HS-5 (cell line): ENCODE data around the gene CAB39.
A peak's percentile ranks its signal among the peaks of the same experiment; 100 is the strongest.

Experiments used
- DNase-seq: peaks from one replicate; pipeline ENCODE4 v3.0.0-alpha.2; 2012; ENCODE audit warnings: low read depth

The CAB39 gene

DNA sequence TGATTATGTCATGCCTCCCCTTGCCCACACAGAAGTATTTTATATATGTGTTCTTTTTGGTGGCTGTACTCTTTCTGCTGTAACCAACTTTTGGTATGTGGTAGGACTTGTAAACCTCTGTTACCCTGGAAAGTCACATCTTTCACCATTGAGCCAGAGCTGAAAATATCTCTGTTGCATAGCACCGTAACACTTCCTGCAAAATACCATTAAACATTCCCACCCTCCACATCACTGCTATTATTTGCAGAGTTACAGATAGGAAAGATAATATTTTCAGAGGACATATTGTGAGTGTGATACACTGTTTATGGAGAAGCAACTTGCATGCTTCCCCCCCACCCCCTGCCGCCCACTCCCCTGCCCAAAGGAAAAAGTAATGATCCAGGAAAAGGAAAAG lies 44.8 kb downstream of the CAB39 start:
- no peak for DNase-seq

DNA sequence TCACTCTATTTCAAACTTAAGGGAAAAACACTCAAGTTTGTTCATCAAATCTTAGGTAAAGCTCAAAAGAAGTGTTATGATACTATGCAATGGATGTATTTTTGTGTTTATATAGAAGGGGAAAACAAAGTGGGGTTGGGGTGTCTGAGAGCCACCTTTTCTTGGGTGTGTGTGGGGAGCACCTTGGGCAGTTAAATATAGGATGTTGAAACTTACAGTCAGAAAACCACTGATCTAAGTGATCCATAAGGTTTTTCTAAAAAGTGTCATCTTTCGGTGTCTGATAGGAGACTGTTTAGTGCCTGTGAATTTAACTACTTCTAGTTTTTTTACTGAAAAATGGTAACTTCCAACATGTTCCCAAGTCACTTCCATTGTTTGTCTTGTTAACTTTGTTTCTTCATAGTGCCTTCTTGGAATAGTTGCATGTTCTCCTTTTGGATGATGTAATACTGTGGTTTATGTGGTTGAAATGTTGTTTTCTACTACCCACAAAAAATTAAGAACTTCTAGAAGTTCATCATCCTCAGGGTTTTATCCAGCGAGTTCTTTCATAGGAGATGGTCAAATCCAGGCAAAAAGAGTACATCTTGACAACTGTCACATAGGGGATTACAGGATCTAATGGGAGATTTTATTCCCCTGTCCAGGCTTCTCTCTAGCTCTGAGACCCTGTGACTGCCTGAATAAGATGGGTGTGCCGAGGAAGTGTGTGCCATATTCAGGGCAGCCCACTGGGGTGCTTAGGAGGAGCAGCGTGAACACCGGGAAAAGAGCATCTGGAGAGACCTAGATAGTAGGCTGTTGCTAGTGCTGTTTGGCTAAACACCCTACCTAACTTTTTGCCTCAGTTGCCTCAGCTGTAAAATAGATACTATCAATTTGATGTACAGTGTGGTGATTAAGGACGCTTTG lies 46.2 kb downstream of the CAB39 start:
- peak; percentile 60 for DNase-seq

DNA sequence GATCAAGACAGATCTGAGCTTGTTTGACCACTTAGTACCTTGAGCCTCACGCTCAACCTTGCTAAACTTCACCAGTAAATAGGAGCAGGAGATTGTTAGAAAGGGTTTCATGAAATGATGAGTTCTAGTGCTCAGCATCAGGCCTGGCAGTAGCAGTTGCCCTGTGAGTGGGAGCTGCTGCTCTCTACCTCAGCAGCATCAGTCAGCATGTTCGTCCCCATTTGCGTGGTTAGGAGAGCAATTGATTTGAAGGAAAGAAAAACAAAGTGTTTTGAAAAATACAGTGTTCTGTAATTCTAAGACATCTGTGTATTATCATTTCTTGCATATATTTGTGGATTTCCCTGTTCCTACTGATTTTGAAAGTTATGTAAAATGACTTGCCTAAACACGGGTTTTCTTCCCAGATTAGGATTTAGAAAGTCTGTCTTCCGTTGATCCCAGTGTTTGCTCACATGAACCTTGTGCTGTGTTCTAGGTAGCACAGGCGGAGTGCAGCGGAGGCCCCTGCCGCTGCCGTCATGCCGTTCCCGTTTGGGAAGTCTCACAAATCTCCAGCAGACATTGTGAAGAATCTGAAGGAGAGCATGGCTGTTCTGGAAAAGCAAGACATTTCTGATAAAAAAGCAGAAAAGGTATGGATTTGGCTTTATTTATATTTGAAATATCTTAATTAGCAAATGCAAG lies 47.0 kb downstream of the CAB39 start:
- DNase-seq, result no peak

DNA sequence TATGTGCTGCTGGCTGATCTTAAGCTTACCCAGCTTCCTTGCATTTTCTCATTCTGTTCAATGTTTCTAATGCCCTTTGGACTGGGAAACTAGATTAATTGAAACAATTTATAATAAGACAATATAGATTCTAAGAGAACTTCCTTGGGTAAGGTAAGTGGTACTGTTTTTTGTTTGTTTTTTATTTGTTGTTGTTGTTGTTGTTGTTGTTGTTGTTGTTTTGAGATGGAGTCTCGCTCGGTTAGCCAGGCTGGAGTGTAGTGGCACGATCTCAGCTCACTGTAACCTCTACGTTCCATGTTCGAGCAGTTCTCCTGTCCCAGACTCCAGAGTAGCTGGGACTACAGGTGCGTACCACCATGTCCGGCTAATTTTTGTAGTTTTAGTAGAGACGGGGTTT lies 49.1 kb downstream of the CAB39 start:
- DNase-seq, result no peak

DNA sequence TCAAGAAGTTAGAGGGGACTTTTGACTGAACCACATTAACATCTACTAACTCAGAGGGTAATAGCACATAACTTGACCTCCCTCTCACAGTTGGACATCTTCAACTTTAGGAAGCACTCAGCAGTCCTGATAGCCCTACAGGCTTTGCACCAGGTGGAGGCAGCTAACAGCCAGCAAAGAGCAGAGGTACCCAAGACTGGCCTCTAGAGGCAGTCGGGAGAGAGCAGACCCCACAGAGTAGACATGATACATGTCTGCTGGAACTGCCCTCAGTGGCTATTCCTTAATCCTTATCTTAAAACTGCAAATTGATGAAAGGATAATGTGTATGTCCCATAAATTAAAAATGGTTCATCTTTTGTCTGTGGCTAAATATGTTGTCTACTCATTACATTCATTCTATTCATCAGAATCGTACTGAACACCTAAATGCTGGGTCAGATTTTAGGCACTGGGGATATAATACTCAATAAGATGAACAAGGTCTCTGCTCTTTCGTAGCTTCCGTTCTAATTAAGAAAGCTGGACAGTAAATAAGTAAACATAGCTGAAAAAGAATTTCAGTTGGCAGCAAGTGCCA lies 49.8 kb downstream of the CAB39 start:
- DNase-seq, result no peak

DNA sequence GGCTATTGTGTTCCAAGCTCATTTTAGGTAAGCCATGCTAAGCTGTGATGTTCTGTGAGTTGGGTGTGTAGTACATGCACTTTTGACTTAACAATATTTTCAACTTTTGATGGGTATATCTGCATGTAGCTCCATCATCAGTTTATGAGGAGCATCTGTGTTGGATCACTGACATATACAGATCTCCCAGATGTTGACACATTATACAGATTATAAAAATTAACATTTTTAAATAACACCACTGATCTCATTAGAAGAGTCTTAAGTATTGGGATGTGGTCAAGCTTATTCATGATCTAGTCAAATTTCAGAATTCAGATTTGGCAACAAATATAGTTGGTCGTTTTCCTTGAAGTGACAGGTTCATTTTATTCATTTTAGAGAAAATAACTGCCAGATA lies 51.7 kb downstream of the CAB39 start:
- DNase-seq, result no peak

DNA sequence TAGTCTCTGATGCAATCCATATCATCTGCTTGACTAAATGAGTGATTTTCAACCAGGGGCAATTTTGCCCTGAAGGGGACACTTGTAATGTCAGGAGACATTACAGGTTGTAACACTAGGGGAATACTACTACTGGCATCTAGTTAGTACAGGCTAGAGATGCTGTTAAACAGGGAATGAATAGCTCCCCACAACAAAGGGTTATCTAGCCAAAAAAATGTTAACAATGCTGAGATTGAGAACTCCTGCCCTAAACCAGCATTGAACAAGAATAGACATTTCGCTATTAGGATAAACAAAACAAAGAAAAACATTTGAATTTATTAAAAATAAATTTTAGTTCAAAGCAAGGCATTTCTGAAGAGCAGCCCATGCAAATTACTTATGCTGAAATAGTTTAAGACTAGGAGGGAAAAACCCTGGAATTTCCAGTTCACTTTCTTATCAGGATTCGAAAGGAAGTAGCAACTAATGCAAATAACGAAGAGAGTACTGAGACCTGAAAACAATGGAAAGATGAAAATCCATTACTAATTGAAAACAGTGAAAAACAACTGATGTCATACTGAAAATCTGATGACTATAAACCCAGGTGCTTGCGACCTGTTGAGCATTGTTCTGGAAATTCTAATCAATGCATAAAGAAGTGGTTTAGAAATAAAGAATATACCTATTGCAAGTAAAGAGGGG lies 53.1 kb downstream of the CAB39 start:
- DNase-seq, result no peak

DNA sequence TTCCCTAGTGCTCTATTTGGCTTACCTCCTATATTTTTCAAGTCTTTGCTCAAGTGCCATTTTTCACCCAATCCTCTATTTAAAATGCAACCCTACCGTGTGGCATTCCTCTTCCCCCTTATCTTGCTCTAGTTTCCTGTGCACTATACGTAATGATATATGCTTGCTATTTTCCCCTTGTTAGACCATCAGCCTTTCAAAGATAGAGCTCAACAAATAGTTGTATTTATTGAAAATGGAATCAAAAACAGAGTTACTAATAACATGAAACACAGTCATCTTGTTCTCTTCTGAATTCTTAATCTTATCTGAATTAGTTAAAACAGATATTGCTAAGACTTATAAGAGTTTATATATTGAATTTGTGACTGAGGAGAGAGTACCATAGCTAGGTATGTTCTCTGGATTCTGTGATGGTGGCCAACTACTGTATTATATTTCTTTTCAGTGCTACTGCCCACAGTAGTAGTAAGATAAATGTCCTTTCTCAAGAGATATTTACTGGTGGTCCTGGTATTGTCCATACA lies 55.3 kb downstream of the CAB39 start:
- no peak for DNase-seq

DNA sequence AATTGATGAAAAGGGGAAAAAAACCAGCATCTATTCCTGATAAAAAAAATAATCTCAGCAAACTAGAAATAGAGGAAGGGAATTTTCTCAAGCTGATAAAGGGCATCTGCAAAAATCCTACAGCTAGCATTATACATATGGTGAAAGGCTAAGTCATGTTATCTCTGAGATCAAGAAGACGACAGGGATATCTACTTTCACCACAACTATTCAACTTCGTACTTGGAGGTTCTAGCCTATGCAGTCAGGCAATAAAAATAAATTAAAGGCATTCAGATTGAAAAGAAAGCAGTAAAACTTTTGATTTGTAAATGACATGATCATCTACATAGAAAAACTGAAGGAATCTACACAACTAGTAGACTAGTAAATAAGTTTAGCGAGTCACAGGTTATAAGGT lies 58.2 kb downstream of the CAB39 start:
- no peak for DNase-seq

DNA sequence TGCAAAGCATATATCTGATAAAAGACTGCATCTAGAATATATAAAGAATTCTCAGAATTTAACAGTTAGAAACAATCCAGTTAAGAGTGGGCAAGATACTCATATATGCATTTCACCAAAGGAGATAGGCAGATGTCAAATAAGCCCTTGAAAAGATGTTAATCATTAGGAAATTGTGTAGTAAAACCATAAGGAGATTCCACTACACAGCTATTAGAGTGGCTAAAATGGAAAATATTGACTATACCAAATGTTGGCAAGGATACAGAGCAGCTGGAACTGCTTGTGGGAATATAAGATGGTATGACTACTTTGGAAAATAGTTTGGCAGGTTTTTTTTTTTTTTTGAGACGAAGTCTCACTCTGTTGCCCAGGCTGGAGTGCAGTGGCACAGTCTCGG lies 59.5 kb downstream of the CAB39 start:
- no peak for DNase-seq

DNA sequence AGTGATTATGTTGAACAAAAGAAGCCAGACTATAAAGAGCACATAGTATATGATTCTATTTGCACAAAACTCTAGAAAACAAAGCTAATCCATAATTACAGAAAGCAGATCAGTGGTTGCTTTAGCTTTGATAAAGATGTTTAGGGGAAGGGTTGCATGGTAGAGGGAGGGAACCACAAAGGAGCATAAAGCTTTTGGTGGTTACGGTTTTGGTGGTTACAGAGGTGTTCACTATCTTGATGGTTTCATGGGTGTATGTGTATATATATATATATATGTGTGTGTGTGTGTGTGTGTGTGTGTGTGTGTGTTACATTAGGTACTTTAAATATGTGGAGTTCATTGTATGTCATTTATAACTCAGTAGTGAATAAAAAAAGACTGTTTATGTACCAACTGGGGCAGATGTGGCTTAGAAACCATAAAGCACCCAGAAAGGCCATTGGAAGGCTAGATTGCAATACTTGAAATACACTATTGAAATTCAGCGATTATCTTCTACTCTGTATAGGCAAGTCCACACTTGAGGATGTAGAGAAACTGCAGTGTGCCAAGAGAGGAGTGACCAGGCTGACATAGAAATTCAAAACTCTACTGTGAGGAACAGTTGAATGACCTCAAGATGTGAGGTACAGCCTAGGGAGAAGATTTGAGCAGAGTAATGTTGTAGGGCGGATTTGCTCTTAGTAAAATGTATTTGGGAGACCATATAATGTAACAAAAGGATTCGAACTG lies 60.6 kb downstream of the CAB39 start:
- no peak for DNase-seq

DNA sequence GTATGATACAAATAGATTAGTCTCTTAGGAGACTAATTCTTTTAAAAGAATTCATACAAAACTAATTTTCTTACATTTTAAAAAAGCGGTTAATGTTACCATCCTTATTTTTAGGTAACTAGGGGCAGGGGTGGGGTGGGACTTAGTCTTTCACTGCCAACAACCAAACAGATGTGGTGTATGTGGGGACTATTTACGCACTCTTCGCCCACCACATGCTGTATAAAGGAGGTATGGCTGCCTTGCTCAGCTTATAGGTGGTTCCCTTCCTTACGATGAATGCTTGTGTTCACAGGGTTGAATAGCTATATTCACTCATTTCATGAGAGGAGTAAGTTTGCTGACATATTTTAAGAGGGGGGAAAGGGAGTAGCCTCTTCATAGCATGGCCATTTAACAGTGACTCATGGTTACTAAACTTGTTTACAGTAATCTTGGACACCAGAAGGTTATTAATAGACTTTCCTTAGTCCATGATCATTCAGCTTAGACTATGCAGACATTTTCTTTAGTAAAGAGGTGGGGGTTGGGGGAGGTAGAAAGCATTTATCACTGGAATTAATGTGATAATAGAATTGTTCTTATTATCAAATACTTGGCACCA lies 61.8 kb downstream of the CAB39 start:
- DNase-seq, result peak; percentile 68

DNA sequence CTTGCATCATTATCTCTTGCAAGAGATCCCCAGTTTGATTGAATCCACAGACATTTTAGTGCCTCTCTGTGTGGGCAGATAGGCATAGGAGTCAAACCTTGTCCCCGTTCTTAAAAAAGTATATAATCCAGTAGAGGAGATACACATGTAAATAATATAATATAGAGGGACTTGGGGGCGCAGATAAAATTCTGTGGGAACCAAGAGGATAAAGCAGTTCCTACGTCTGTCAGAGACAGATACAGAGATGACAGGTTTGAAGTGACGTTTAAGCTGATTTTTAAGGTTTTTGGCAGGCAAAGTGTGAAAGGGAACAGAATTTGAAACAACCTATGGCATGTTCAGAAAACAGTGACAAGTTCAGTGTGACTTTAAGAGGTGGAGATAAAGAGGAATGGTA lies 63.1 kb downstream of the CAB39 start:
- DNase-seq, result no peak

DNA sequence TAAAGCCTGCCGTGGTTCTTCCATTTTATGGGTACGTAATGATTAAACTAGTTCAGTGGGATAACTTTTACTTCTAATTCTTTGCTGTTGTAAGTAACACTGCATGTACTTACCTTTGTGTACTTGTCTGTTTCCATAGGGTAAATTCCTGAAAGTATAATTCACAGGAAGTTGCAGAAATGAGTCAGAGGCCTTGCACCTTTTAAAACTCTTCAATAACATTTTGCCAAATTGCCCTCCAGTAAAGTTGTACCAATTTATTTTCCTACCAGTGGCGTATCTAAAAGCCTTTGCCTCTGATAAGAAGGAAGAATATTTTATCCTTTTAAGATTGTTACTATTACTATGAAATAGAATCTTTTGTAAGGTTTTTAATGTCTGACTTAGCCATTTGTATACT lies 65.1 kb downstream of the CAB39 start:
- no peak for DNase-seq

DNA sequence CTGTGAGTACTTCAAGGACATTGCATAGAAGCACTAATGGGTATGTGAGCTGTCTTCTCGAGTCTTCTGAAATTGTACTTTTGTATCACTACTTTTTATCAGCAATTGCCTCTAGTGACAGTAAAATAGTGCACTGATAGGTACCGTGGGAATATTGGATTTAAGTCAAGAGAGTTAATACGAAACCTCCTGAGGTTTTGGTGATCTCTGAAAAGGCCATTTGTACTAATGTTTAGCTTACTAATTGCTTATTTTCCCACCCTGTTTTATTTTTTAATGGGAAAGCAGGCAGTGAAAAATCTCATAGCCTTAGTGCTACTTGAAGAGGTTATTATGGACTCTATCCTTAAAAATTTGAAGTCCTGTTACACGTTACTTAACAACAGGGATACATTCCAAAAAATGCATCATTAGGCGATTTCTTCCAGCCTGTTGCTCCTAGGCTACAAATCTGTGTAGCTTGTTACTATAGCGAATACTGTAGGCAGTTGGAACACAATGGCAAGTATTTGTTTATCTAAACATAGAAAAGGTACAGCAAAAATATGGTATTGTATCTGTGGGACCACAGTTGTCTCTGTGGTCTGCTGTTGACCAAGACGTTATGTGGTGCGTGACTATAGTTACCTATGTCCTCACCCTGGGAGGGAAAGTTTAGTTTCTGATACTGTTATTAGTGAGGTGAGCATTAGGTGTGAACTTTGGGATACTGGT lies 65.9 kb downstream of the CAB39 start:
- DNase-seq, result no peak

DNA sequence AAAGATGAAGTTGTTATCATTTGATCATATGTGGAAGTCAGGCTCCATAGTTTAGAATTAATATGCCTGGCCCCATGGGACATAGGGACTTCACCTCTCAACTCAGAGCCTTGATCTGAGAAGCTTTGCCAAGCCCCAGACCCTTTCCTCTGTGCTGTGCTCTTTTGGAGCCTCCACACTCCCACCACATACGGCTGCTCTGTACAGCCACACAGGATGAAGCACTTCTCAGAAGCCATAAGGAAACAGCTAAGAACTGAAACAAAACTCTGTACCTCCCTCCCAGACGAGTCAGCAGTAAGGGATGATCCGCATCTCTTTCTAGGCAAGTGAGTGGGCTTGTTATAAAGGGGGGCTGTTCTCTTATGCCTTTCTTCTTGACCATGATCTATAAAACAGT lies 66.5 kb downstream of the CAB39 start:
- DNase-seq, result no peak

DNA sequence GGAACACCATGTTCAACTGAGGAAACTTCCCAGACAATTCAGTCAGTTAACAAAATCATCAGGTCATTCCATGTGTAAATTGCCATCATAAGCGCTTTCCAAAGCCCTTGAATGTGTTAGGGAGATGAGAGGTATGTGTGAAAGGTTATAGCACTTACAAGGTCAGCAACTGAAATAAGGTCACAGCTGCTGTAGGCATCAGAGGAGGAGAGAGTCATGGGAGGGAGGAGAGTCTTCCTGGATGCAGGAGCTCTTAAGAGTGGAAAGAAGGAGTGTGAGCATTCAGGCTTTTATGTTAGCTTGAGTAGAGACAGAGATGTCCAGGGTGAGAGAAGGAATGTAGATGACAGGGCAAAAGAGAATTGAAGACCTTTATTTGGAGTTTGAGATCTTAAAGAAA lies 67.0 kb downstream of the CAB39 start:
- no peak for DNase-seq

DNA sequence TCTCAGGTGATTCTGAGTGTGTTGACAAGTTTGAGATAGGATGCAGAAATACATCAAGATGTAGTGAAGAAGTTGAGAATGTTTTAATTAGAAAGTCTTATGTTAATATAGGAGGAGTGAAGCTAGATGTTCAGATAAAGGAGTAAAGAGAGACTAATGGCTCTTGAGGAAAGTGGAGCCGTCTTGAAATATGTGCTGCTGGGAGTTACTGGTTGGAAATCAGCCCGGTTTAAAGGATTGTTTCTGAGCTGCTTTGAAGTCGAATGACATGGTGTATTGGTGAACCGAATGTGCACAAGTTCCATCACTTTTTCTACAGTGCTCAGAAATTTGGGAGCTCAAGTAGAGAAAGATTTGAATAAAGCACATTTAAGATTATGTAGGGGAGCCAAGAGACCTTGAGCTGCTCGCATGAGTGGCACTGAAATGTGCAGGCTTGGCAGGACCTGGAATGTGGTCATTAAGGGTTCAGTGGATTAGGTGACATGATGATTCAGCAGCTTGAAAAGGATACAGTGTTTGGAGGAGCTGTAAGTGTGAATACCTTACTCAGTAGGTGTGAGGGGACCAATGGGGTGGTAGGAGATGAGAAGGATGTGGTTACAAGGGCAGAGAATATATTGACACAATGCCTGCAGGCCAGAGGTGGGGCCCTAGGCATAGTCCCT lies 68.6 kb downstream of the CAB39 start:
- no peak for DNase-seq

DNA sequence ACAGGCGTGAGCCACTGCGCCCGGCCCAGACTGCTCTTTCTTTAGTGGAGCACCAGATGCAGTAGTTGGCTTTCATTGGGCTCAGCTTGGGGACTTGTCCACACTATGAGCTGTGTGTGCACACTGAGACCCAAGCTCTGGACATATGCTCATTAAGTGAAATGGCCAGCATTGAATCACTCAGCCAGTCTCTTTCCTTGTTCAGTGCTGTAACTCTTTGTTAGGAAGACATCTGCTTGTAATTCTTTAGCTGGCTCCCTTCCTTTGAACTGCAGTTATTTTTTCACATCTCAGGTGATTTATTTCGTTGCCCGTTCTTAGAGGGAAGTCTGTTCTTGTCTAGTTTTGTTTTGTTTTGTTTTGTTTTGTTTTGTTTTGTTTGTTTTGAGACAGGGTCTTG lies 70.5 kb downstream of the CAB39 start:
- DNase-seq, result no peak

DNA sequence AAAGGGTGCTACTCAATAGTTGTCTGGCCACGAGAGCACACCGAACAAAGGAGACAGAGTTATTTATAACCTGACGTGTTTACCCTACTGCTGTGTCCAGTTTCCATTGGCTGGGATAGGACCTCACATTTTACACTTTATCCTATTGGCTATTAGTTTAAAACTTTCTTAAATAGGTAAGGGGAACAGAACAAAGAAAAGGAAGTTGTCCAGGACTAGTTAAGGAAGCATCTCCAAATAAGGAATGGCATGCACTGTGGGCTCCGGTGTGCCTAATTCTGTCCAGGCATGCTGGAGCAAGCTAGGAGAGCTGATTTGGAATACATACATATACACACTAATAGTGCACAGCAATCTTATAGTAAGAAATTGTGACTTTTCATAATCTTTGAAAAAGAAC lies 72.2 kb downstream of the CAB39 start:
- no peak for DNase-seq
